Measurements from ENCODE around the gene CCDC187. TPM values are rescaled to one million over a fixed set of nuclear protein-coding genes. Genes with fewer than 3 reads are reported as not detected.

Gene CCDC187
- total RNA-seq, 1 experiment from 2014 or later: not detected

- BruUV-seq (replicated peaks): no TSS peak
- DNase-seq (ENCODE audit: low spot score): no peak
- intact Hi-C loops (cut with micrococcal nuclease; ENCODE audit: unreplicated experiment): no loop called here
- Histone ChIP-seq H3K36me3 (ENCODE audit: insufficient read depth, low read length, poor library complexity, severe bottlenecking) (no peaks in the 10 kb centered on the region), H3K4me1 (ENCODE audit: insufficient read depth, low read length, poor library complexity, severe bottlenecking) (no peaks in the 10 kb centered on the region), H3K9me3 (ENCODE audit: low read depth, low read length, poor library complexity, severe bottlenecking) (no peaks in the 10 kb centered on the region), H3K27ac (ENCODE audit: low read depth, low read length, poor library complexity, severe bottlenecking) (no peak overlapping the region), H3K4me3 (ENCODE audit: low read depth, low read length, poor library complexity, severe bottlenecking) (no peak overlapping the region), H3K27me3 (replicated peaks; ENCODE audit: insufficient read depth, low read depth, low read length, poor library complexity) (no peaks in the 10 kb centered on the region)
- CTCF ChIA-PET: no interaction called here
- TF ChIP-seq EZH2 (IDR thresholded peaks at IDR 0.05; ENCODE audit: borderline replicate concordance, low read depth, low read length, poor library complexity, severe bottlenecking) (no peak), CTCF (conservative IDR thresholded peaks at IDR 0.05; ENCODE audit: low read depth, low read length) (no peak)
- POLR2A ChIA-PET (ENCODE audit: low non-redundant PET): no interaction called here
Observed at GRCh38 chr9:136302527-136302926, 1.4 kb downstream of the CCDC187 start.

DNA sequence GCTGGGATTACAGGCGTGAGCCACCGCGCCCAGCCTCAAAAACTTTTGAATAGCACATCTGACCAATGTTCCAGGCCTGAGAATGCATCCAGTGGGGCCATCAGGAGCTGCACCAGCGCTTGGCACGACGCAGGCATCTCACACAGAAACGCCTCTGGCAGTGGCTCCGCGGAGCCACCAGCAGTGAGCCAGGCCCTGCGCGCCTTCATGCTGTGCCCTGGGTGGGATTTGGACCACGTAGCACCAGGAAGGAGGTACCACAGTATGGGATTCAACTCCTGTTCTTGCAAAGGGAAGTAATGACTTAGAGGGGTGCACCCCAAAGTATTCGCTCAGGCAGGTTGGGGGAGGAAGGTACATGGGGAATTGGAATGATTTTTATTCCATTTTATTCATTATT lies 3.0 kb downstream of the CCDC187 start:
- no TSS peak for BruUV-seq (replicated peaks)

DNA sequence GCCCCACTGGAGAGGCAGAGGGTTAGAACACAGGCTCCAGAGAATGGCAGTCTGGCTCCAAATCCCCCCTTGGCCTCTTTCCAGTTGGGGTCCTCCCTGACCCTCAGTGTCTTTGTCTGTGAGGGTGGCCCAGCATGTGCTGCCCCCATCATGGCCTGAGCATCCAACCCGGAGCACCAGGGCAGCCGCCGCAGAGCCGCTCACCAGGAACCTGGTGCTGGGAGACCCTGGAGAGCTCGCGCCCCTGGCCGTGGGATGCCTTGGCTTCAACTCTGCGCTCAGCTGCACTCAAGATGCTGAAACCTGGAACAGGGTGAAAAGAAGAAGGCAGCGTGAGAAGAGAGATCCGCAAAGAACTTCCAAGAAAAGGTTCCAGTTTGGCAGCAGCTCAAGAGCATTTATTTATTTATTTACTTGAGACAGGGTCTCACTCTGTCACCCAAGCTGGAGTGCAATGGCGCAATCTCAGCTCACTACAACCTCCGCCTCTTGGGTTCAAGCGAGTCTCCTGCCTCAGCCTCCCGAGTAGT lies 3.8 kb downstream of the CCDC187 start:
- Histone ChIP-seq H3K9me3 (ENCODE audit: low read depth, low read length, poor library complexity, severe bottlenecking) (no peaks in the 10 kb centered on the region), H3K27ac (ENCODE audit: low read depth, low read length, poor library complexity, severe bottlenecking) (no peak overlapping the region), H3K27me3 (replicated peaks; ENCODE audit: insufficient read depth, low read depth, low read length, poor library complexity) (no peaks in the 10 kb centered on the region), H3K36me3 (ENCODE audit: insufficient read depth, low read length, poor library complexity, severe bottlenecking) (no peaks in the 10 kb centered on the region), H3K4me1 (ENCODE audit: insufficient read depth, low read length, poor library complexity, severe bottlenecking) (no peaks in the 10 kb centered on the region), H3K4me3 (ENCODE audit: low read depth, low read length, poor library complexity, severe bottlenecking) (no peak overlapping the region)
- intact Hi-C loops (cut with micrococcal nuclease; ENCODE audit: unreplicated experiment): no loop called here
- CTCF ChIA-PET: no interaction called here
- DNase-seq (ENCODE audit: low spot score): no peak
- POLR2A ChIA-PET (ENCODE audit: low non-redundant PET): no interaction called here
- no TSS peak for BruUV-seq (replicated peaks)
- TF ChIP-seq EZH2 (IDR thresholded peaks at IDR 0.05; ENCODE audit: borderline replicate concordance, low read depth, low read length, poor library complexity, severe bottlenecking): no peak
- TF ChIP-seq CTCF (conservative IDR thresholded peaks at IDR 0.05; ENCODE audit: low read depth, low read length): no peak

More for the DNA sequence above, 3.0 kb downstream of the CCDC187 start:
- ChIA-PET CTCF (interaction anchor here (0.7 kb wide), 1 partner anchor 109 kb away, joined by 7 read pairs; no protein-coding TSS in a partner anchor), POLR2A (ENCODE audit: low non-redundant PET) (interaction anchor here (0.7 kb wide), 1 partner anchor 39 kb away, joined by 8 read pairs; no protein-coding TSS in a partner anchor)
- Histone ChIP-seq H3K36me3 (ENCODE audit: insufficient read depth, low read length, poor library complexity, severe bottlenecking) (no peaks in the 10 kb centered on the region), H3K4me1 (ENCODE audit: insufficient read depth, low read length, poor library complexity, severe bottlenecking) (no peaks in the 10 kb centered on the region), H3K4me3 (ENCODE audit: low read depth, low read length, poor library complexity, severe bottlenecking) (no peak overlapping the region), H3K27ac (ENCODE audit: low read depth, low read length, poor library complexity, severe bottlenecking) (no peak overlapping the region), H3K9me3 (ENCODE audit: low read depth, low read length, poor library complexity, severe bottlenecking) (no peaks in the 10 kb centered on the region), H3K27me3 (replicated peaks; ENCODE audit: insufficient read depth, low read depth, low read length, poor library complexity) (no peaks in the 10 kb centered on the region)
- no peak for TF ChIP-seq CTCF (conservative IDR thresholded peaks at IDR 0.05; ENCODE audit: low read depth, low read length)
- no peak for TF ChIP-seq EZH2 (IDR thresholded peaks at IDR 0.05; ENCODE audit: borderline replicate concordance, low read depth, low read length, poor library complexity, severe bottlenecking)
- DNase-seq (ENCODE audit: low spot score): no peak
- intact Hi-C loops (cut with micrococcal nuclease; ENCODE audit: unreplicated experiment): no loop called here
